Measurements from ENCODE around the gene ANKRD55. TPM values are rescaled to one million over a fixed set of nuclear protein-coding genes. Genes with fewer than 3 reads are reported as not detected.
"Not testable (repeated sequence)": the region's sequence is repeated elsewhere in the genome, so short reads cannot be mapped to it uniquely, and the experiment has no call there.

The ANKRD55 gene
- total RNA-seq, 6 donors from 2014 or later = 0.23 to 1.7 (median 0.98) TPM; not detected in 1

DNA sequence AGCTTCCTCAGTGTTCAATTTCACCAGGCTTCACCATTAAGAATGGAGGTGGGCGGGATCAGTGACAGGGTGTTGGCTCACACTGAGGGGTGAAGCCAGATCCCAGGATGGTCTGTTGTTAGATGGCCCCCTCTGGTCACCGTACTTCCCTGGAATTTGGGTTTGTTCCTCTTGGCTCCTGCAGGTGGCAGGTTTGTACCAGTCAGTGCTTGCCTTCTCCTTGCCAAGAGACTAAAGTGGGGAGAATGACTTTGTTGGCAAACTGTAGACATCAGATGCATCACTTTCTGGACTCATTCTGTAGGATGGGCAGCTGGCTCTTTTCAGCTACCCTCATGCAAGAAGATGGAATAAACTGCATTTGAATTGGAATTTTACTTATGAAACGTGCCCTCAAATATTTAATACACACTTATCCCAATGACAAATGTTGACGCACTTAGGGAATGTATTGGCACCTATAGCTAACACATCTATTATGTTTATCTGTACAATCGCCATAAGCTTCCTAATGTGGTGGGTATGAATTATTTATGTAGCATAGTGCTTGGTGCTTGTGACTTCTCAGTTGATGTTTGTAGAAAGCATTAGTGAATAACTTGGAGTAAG lies 31.4 kb upstream of the ANKRD55 start:
- Histone ChIP-seq H3K27ac (no peak overlapping the region), H3K4me3 (no peak overlapping the region), H3K27me3 (no peaks in the 10 kb centered on the region), H3K9me3 (no peaks in the 10 kb centered on the region), H3K4me1 (peaks cover 0 to 4% (median 0%) of the 10 kb centered on the region in 4 donors), H3K36me3 (no peaks in the 10 kb centered on the region)
- DNase-seq (peak in 1 of 2 donors; percentile 31), ATAC-seq (ENCODE audit: low FRiP score in 2 of 2) (peak; percentile 65 to 76)
- WGBS, 2 donors = 56 to 59% methylated on average over 5 of the region's 5 CpGs
- TF ChIP-seq, protein P1, sequence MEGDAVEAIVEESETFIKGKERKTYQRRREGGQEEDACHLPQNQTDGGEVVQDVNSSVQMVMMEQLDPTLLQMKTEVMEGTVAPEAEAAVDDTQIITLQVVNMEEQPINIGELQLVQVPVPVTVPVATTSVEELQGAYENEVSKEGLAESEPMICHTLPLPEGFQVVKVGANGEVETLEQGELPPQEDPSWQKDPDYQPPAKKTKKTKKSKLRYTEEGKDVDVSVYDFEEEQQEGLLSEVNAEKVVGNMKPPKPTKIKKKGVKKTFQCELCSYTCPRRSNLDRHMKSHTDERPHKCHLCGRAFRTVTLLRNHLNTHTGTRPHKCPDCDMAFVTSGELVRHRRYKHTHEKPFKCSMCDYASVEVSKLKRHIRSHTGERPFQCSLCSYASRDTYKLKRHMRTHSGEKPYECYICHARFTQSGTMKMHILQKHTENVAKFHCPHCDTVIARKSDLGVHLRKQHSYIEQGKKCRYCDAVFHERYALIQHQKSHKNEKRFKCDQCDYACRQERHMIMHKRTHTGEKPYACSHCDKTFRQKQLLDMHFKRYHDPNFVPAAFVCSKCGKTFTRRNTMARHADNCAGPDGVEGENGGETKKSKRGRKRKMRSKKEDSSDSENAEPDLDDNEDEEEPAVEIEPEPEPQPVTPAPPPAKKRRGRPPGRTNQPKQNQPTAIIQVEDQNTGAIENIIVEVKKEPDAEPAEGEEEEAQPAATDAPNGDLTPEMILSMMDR (IDR thresholded peaks at IDR 0.05) = peak; percentile 47 to 55 (median 51)
- no peak for TF ChIP-seq POLR2AphosphoS5 (IDR thresholded peaks at IDR 0.05)
- TF ChIP-seq EP300 (IDR thresholded peaks at IDR 0.05) = no peak
- no peak for TF ChIP-seq POLR2A (IDR thresholded peaks at IDR 0.05)

DNA sequence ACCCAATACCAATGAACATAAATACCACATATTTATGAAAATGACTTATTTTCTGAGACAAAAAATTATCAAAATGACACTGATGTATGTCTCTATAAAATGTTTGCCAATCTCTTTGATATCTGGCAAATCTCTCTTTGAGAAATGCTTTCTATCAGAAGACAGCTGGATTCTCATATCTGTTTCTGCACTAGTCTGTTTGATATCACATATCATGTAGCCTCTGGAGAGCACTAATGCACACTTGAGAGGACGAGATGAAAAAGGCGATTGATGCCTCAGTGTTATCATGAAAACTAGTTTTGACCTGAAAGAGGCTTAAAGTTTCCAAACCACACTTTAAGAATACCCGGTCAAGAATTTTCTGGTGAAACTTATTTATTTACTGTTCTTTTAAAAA lies 29.1 kb upstream of the ANKRD55 start:
- TF ChIP-seq POLR2AphosphoS5 (IDR thresholded peaks at IDR 0.05) = no peak
- no peak for TF ChIP-seq POLR2A (IDR thresholded peaks at IDR 0.05)
- TF ChIP-seq, protein P1 (IDR thresholded peaks at IDR 0.05) = no peak
- TF ChIP-seq EP300 (IDR thresholded peaks at IDR 0.05) = no peak
- no peaks in the 10 kb centered on the region for H3K27me3 ChIP-seq
- no peaks in the 10 kb centered on the region for H3K9me3 ChIP-seq
- 78 to 84% methylated on average over 3 of the region's 3 CpGs for WGBS, 2 donors
- ATAC-seq (ENCODE audit: low FRiP score in 2 of 2) = no peak
- DNase-seq = no peak
- H3K27ac ChIP-seq = no peak overlapping the region
- H3K36me3 ChIP-seq = no peaks in the 10 kb centered on the region
- peaks cover 0 to 5% (median 0%) of the 10 kb centered on the region in 4 donors for H3K4me1 ChIP-seq
- H3K4me3 ChIP-seq = no peak overlapping the region

DNA sequence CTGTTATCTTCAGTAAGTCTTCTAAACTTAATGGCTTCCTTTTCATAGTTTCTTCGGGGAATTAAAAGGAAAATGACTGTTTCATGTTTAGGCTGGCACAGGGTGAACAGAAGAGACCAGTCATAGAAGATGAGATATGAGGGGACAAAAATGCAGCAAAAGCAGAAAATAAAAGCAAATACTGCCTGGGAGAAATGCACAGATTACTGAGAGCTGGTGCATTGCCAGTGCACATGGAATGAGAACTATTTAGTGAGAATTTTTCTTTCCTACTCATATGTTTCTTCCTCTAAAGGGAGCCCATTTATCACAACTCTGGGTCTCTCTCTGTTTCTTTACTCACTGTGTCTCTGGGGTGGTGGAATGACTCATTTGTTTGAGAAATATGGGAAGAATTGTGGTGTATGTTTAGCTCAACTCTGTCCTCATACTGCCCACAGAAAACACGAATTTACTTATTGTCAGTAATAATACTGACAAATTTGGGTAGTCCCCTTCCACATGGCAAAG lies 25.9 kb upstream of the ANKRD55 start:
- H3K27ac ChIP-seq = peak overlapping the region in 1 of 4 donors; percentile 48
- no peak overlapping the region for H3K4me3 ChIP-seq
- H3K9me3 ChIP-seq = no peaks in the 10 kb centered on the region
- DNase-seq (no peak), ATAC-seq (ENCODE audit: low FRiP score in 2 of 2) (peak; percentile 65 to 96)
- H3K27me3 ChIP-seq = no peaks in the 10 kb centered on the region
- WGBS, 2 donors = 33 to 39% methylated on average over 2 of the region's 2 CpGs
- peak in 1 of 2 donors; percentile 7 for TF ChIP-seq POLR2AphosphoS5 (IDR thresholded peaks at IDR 0.05)
- TF ChIP-seq, protein P1 (IDR thresholded peaks at IDR 0.05) = no peak
- TF ChIP-seq EP300 (IDR thresholded peaks at IDR 0.05) = no peak
- no peak for TF ChIP-seq POLR2A (IDR thresholded peaks at IDR 0.05)
- H3K4me1 ChIP-seq = peaks cover 0 to 5% (median 0%) of the 10 kb centered on the region in 4 donors
- no peaks in the 10 kb centered on the region for H3K36me3 ChIP-seq

DNA sequence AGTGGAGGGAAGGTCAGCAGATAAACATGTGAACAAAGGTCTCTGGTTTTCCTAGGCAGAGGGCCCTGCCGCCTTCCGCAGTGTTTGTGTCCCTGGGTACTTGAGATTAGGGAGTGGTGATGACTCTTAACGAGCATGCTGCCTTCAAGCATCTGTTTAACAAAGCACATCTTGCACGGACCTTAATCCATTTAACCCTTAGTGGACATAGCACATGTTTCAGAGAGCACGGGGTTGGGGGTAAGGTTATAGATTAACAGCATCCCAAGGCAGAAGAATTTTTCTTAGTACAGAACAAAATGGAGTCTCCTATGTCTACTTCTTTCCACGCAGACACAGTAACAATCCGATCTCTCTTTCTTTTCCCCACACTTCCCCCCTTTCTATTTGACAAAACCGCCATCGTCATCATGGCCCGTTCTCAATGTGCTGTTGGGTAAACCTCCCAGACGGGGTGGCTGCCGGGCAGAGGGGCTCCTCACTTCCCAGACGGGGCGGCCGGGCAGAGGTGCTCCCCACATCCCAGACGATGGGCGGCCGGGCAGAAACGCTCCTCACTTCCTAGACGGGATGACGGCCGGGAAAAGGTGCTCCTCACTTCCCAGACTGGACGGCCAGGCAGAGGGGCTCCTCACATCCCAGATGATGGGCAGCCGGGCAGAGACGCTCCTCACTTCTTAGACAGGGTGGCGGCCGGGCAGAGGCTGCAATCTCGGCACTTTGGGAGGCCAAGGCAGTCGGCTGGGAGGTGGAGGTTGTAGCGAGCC lies 24.8 kb upstream of the ANKRD55 start:
- DNase-seq = peak in 1 of 2 donors; percentile 72
- 87 to 90% methylated on average over 28 to 29 of the region's 30 CpGs for WGBS, 2 donors
- H3K4me1 ChIP-seq; H3K27me3 ChIP-seq; H3K36me3 ChIP-seq; H3K9me3 ChIP-seq; H3K4me3 ChIP-seq; ATAC-seq (ENCODE audit: low FRiP score in 2 of 2): not testable (repeated sequence)
- peak overlapping the region in 1 of 4 donors; percentile 13 for H3K27ac ChIP-seq

DNA sequence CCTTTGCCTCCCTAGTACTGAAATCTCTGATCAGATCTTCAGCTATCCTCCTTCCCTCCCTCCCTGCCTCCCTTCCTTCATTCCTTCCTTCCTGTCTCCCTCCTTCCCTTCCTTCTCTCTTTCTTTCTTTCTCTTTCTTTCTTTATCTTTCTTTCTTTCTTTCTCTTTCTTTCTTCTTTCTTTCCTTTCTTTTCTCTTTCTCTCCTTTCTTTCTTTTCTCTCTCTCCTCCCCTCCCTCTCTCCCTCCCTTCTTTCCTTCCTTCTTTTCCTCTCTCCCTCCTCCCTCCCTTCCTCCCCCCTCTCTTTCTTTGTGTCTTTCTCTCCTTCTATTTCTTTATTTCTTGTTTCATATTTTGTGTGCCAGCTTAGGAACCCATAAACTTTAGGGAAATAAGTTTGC lies 23.9 kb upstream of the ANKRD55 start:
- ATAC-seq (ENCODE audit: low FRiP score in 2 of 2) = no peak
- Histone ChIP-seq H3K9me3 (no peaks in the 10 kb centered on the region), H3K4me1 (peaks cover 0 to 5% (median 3%) of the 10 kb centered on the region in 4 donors), H3K27ac (no peak overlapping the region), H3K27me3 (no peaks in the 10 kb centered on the region), H3K36me3 (no peaks in the 10 kb centered on the region), H3K4me3 (no peak overlapping the region)
- DNase-seq = no peak
- TF ChIP-seq POLR2A (IDR thresholded peaks at IDR 0.05) = no peak
- TF ChIP-seq POLR2AphosphoS5 (IDR thresholded peaks at IDR 0.05) = no peak
- TF ChIP-seq, protein P1 (IDR thresholded peaks at IDR 0.05) = no peak
- TF ChIP-seq EP300 (IDR thresholded peaks at IDR 0.05) = no peak
